Measurements from ENCODE around the gene ELMO1.

DNA sequence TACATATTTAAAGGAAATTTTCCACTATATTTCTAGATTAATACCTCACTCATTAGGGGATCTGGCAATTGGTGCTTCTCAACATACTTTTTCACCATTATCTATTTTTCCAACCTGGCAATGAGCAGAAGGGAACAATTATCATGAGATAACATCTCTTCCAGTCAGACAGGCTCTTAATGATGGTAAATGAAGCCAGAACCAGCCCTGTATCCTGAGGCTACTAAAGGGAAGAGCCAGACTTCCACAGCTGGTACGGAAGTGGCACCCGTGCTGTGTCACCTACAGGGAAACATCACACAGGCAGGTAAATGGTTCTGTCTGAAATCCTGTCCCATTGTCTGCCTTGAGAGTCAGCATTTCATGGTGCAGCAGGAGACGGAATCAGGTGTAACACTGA is 75.9 kb downstream of the ELMO1 start:
- TF ChIP-seq, protein P1, sequence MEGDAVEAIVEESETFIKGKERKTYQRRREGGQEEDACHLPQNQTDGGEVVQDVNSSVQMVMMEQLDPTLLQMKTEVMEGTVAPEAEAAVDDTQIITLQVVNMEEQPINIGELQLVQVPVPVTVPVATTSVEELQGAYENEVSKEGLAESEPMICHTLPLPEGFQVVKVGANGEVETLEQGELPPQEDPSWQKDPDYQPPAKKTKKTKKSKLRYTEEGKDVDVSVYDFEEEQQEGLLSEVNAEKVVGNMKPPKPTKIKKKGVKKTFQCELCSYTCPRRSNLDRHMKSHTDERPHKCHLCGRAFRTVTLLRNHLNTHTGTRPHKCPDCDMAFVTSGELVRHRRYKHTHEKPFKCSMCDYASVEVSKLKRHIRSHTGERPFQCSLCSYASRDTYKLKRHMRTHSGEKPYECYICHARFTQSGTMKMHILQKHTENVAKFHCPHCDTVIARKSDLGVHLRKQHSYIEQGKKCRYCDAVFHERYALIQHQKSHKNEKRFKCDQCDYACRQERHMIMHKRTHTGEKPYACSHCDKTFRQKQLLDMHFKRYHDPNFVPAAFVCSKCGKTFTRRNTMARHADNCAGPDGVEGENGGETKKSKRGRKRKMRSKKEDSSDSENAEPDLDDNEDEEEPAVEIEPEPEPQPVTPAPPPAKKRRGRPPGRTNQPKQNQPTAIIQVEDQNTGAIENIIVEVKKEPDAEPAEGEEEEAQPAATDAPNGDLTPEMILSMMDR (conservative IDR thresholded peaks at IDR 0.05; ENCODE audit: low read depth, low read length) = no peak
- no peak for TF ChIP-seq EZH2 (IDR thresholded peaks at IDR 0.05; ENCODE audit: borderline replicate concordance, low read depth, low read length, poor library complexity, severe bottlenecking)

Measured in A673 (cell line).